Psoas muscle (tissue), 8 donors: ENCODE measurements around the gene C11orf52. TPM values are rescaled to one million over a fixed set of nuclear protein-coding genes. Genes with fewer than 3 reads are reported as not detected.

Experiments used
- ATAC-seq, 4 donors: fragments of 200-7000 bp; cut with Tn5 transposase; one replicate each; pipeline ENCODE4 v1.9.1; 2020; ENCODE audit warnings: moderate library complexity in 3 of 4, mild to moderate bottlenecking in 2 of 4
- DNase-seq, 2 donors: peaks; one replicate each; pipeline ENCODE4 v3.0.0-alpha.2; 2020
- H3K27ac ChIP-seq: fragments of 200-600 bp; one replicate; pipeline ENCODE4 v1.8.0; 2022
- H3K27me3 ChIP-seq, 3 donors: fragments of 200-600 bp in 1 of 3; one replicate each; pipeline versions ENCODE4 v1.6.1 to v1.8.0; 2013 to 2022; ENCODE audit warnings: low read length in 2 of 3, mild to moderate bottlenecking in 2 of 3, moderate library complexity in 1 of 3; ENCODE audit not compliant: insufficient read depth in 3 of 3
- H3K36me3 ChIP-seq, 2 donors: fragments of 200-600 bp in 1 of 2; one replicate each; pipeline versions ENCODE4 v1.6.1 to v1.8.0; 2013 to 2022; ENCODE audit warnings: low read depth in 1 of 2, mild to moderate bottlenecking in 1 of 2, moderate library complexity in 1 of 2; ENCODE audit not compliant: insufficient read depth in 1 of 2
- H3K4me1 ChIP-seq: fragments of 200-600 bp; one replicate; pipeline ENCODE4 v1.8.0; 2022
- H3K4me3 ChIP-seq: fragments of 200-600 bp; one replicate; pipeline ENCODE4 v1.8.0; 2022; ENCODE audit warnings: mild to moderate bottlenecking
- H3K9me3 ChIP-seq: fragments of 200-600 bp; one replicate; pipeline ENCODE4 v1.8.0; 2022
- CTCF ChIP-seq: fragments of 200-600 bp; IDR thresholded peaks from one replicate; pipeline ENCODE4 v1.8.0; 2022; ENCODE audit warnings: antibody characterized with exemption
- WGBS, 3 donors: extraction: QIAGEN DNeasy Blood & Tissue Kit; methylation state at CpG; one replicate each; pipeline versions ENCODE4 v1.1.6 to v1.1.7; 2013; 5-methylcytosine and 5-hydroxymethylcytosine counted together
- intact Hi-C, 2 donors: fragments of 100-400 bp; cut with DNase I; formaldehyde crosslinking; loops; one replicate each; pipeline versions ENCODE4 v1.11.0 to v1.14.2; 2022
- polyA plus RNA-seq, 3 donors: library from polyadenylated mRNA; stranded (reverse); fragments of 200-250 nt; gene quantifications; one replicate each; pipeline ENCODE4 v1.2.3, GENCODE V29; 2013
- total RNA-seq, 4 donors: library from RNA; stranded (reverse); fragmentation: NEBNext Ultra II Directional in 2 of 4; extraction: Animal tissue kit (Norgen Biotek cat#: 25700) in 2 of 4; gene quantifications; one replicate each; pipeline versions ENCODE4 v1.2.1 to v1.2.4, GENCODE V29; 2021 to 2023
- donor health status: healthy with polysubstance abuse.
- donor health status: DM: no; HTN: no; CAD: no; lungs with moderate emphysema.
- donor health status: Bipolar disorder and iron deficiency.
- donor health status: healthy.
- donor health status: DM: yes; HTN: yes; CAD: no.
- donor health status: DM: no; HTN: no; CAD: no.
- donor health status: DM: no; HTN: no; CAD: no.
- donor health status: DM: yes; HTN: yes; CAD: no.

Gene C11orf52
- total and polyA plus RNA-seq, 7 donors: 1.0 to 24.5 (median 7.0) TPM

GRCh38 chr11:111937844-111938243, 19.1 kb downstream of the C11orf52 start:
- Histone ChIP-seq H3K27ac (peak overlapping the region; percentile 89), H3K27me3 (no peaks in the 10 kb centered on the region), H3K4me3 (peak overlapping the region; percentile 86), H3K4me1 (peaks cover 52% of the 10 kb centered on the region), H3K36me3 (no peaks in the 10 kb centered on the region), H3K9me3 (no peaks in the 10 kb centered on the region)
- ATAC-seq (no peak), DNase-seq (no peak)
- TF ChIP-seq CTCF: no peak
- intact Hi-C loops: loop anchor here in 1 of 2 donors (2.0 kb wide), 1 partner anchor 45 kb away; no protein-coding TSS in a partner anchor
- 67 to 74% (median 68%) methylated on average over 7 of the region's 7 CpGs for WGBS, 3 donors

GRCh38 chr11:111938687-111939160, 20.0 kb downstream of the C11orf52 start:
- no peak for TF ChIP-seq CTCF
- Histone ChIP-seq H3K27ac (peak overlapping the region; percentile 89), H3K4me3 (peak overlapping the region; percentile 86), H3K9me3 (no peaks in the 10 kb centered on the region), H3K27me3 (no peaks in the 10 kb centered on the region), H3K4me1 (peaks cover 49% of the 10 kb centered on the region), H3K36me3 (no peaks in the 10 kb centered on the region)
- intact Hi-C loops: loop anchor here in 1 of 2 donors (2.0 kb wide), 1 partner anchor 44 kb away; no protein-coding TSS in a partner anchor
- 23 to 38% (median 28%) methylated on average over 7 of the region's 7 CpGs for WGBS, 3 donors
- DNase-seq (no peak), ATAC-seq (peak; percentile 31 to 39 (median 36))

- no peak for ATAC-seq
- intact Hi-C loops: loop anchor here in 1 of 2 donors (2.0 kb wide), 1 partner anchor 43 kb away; no protein-coding TSS in a partner anchor
- no peaks in the 10 kb centered on the region for H3K27me3 ChIP-seq
- H3K27ac ChIP-seq: peak overlapping the region; percentile 89
- H3K4me3 ChIP-seq: no peak overlapping the region
- H3K9me3 ChIP-seq: no peaks in the 10 kb centered on the region
- H3K36me3 ChIP-seq: no peaks in the 10 kb centered on the region
- DNase-seq: no peak
- peaks cover 57% of the 10 kb centered on the region for H3K4me1 ChIP-seq
- TF ChIP-seq CTCF: no peak
- 69 to 77% (median 71%) methylated on average over 4 of the region's 4 CpGs for WGBS, 3 donors
Measured at GRCh38 chr11:111939836-111940604, 21.3 kb downstream of the C11orf52 start.

GRCh38 chr11:111941963-111942362, 23.2 kb downstream of the C11orf52 start:
- DNase-seq: peak; percentile 55 to 80
- no peak for TF ChIP-seq CTCF
- WGBS, 3 donors: 22 to 35% (median 27%) methylated on average over 5 of the region's 5 CpGs

More at GRCh38 chr11:111941963-111942362, 23.2 kb downstream of the C11orf52 start:
- no peak overlapping the region for H3K4me3 ChIP-seq
- H3K27ac ChIP-seq: peak overlapping the region; percentile 89
- intact Hi-C loops: loop anchor here in 1 of 2 donors (2.0 kb wide), 1 partner anchor 15 kb away; no protein-coding TSS in a partner anchor
- no peaks in the 10 kb centered on the region for H3K36me3 ChIP-seq
- H3K4me1 ChIP-seq: peaks cover 49% of the 10 kb centered on the region
- H3K9me3 ChIP-seq: no peaks in the 10 kb centered on the region
- H3K27me3 ChIP-seq: no peaks in the 10 kb centered on the region
- ATAC-seq: peak; percentile 87 to 93 (median 90)
